IMR-90 (cell line): ENCODE data around the gene SERPINA5.

ENCODE experiments used
- BHLHE40 ChIP-seq: fragments of 150-350 bp; IDR thresholded peaks from 2 replicates; pipeline ENCODE4 v1.6.1; 2016; ENCODE audit warnings: mild to moderate bottlenecking, low read depth, low read length
- CEBPB ChIP-seq: IDR thresholded peaks from 2 replicates; pipeline ENCODE4 v1.6.1; 2012; ENCODE audit warnings: low read depth, low read length, improper control_type of control experiment
- CTCF ChIP-seq: conservative IDR thresholded peaks from 2 replicates; pipeline ENCODE4 v1.5.1; 2012; ENCODE audit warnings: mild to moderate bottlenecking, low read depth, low read length, improper control_type of control experiment
- FOS ChIP-seq: fragments of 150-350 bp; IDR thresholded peaks from 2 replicates; pipeline ENCODE4 v1.6.1; 2016; ENCODE audit warnings: low read depth, low read length
- MAZ ChIP-seq: IDR thresholded peaks from 2 replicates; pipeline ENCODE4 v1.6.1; 2012; ENCODE audit warnings: low read depth, mild to moderate bottlenecking, low read length, improper control_type of control experiment, moderate library complexity, borderline replicate concordance
- POLR2A ChIP-seq: IDR thresholded peaks from 2 replicates; pipeline ENCODE4 v1.6.1; 2012; ENCODE audit warnings: mild to moderate bottlenecking, low read depth, low read length
- RCOR1 ChIP-seq: IDR thresholded peaks from 2 replicates; pipeline ENCODE4 v1.6.1; 2012; ENCODE audit warnings: mild to moderate bottlenecking, low read length, improper control_type of control experiment; ENCODE audit not compliant: insufficient replicate concordance
- RFX5 ChIP-seq: IDR thresholded peaks from 2 replicates; pipeline ENCODE4 v1.8.0; 2012; ENCODE audit warnings: low read depth, mild to moderate bottlenecking, low read length, moderate library complexity
- SMC3 ChIP-seq: fragments of 150-350 bp; IDR thresholded peaks from 2 replicates; pipeline ENCODE4 v1.6.1; 2016; ENCODE audit warnings: low read depth, mild to moderate bottlenecking, antibody characterized with exemption, low read length, moderate library complexity
- USF2 ChIP-seq: fragments of 150-350 bp; IDR thresholded peaks from 2 replicates; pipeline ENCODE4 v1.6.1; 2017; ENCODE audit warnings: mild to moderate bottlenecking, antibody characterized with exemption, low read length, low read depth

- TF ChIP-seq RFX5 (no peak), CTCF (no peak), BHLHE40 (no peak), POLR2A (no peak), RCOR1 (no peak), CEBPB (no peak), MAZ (no peak), SMC3 (no peak), USF2 (no peak), FOS (no peak)
These were observed 3.5 kb downstream of the SERPINA5 start for GRCh38 chr14:94584591-94585280.
